Measurements from ENCODE around the gene NELFCD.

- TF ChIP-seq EZH2phosphoT487 (IDR thresholded peaks at IDR 0.05; ENCODE audit: insufficient read depth, low read depth) (no peak), EZH2 (IDR thresholded peaks at IDR 0.05; ENCODE audit: insufficient read depth, poor library complexity, severe bottlenecking) (no peak)
Observed at GRCh38 chr20:59006167-59006863, 25.3 kb downstream of the NELFCD start.

All from GM23248 (cell line).